ENCODE results near the gene DXO.
"Not testable (repeated sequence)": the region's sequence is repeated elsewhere in the genome, so short reads cannot be mapped to it uniquely, and the experiment has no call there.

Gene DXO

GRCh38 chr6:32002546-32003268 is 30.8 kb upstream of the DXO start:
- not testable (repeated sequence) for H3K36me3 Mint-ChIP-seq (ENCODE audit: low read depth); ATAC-seq; DNase-seq; H3K4me3 Mint-ChIP-seq; H3K4me1 Mint-ChIP-seq; H3K9me3 Mint-ChIP-seq; H3K27me3 Mint-ChIP-seq; H3K27ac Mint-ChIP-seq

- not testable (repeated sequence) for H3K4me3 Mint-ChIP-seq; H3K36me3 Mint-ChIP-seq (ENCODE audit: low read depth)
Measured at GRCh38 chr6:31996385-31996784, 24.4 kb upstream of the DXO start.

GRCh38 chr6:31994421-31994820 is 22.5 kb upstream of the DXO start:
- H3K9me3 Mint-ChIP-seq; DNase-seq; H3K27me3 Mint-ChIP-seq; ATAC-seq; H3K36me3 Mint-ChIP-seq (ENCODE audit: low read depth); H3K27ac Mint-ChIP-seq; H3K4me3 Mint-ChIP-seq; H3K4me1 Mint-ChIP-seq: not testable (repeated sequence)

More at GRCh38 chr6:31996385-31996784, 24.4 kb upstream of the DXO start:
- DNase-seq, H3K4me1 Mint-ChIP-seq, H3K27ac Mint-ChIP-seq, ATAC-seq, H3K9me3 Mint-ChIP-seq, H3K27me3 Mint-ChIP-seq: not testable (repeated sequence)

- not testable (repeated sequence) for ATAC-seq; H3K36me3 Mint-ChIP-seq (ENCODE audit: low read depth); H3K27ac Mint-ChIP-seq; H3K27me3 Mint-ChIP-seq; H3K9me3 Mint-ChIP-seq; H3K4me1 Mint-ChIP-seq; DNase-seq; H3K4me3 Mint-ChIP-seq
Measured at GRCh38 chr6:31989363-31989762, 17.4 kb upstream of the DXO start.

GRCh38 chr6:31981744-31982143 is 9.8 kb upstream of the DXO start, which contains the start of gene C4A:
Gene C4A (plus strand): TSS chr6:31982057. CDS start chr6:31982108, 51 bp downstream.
- H3K27me3 Mint-ChIP-seq; H3K4me1 Mint-ChIP-seq; DNase-seq; H3K27ac Mint-ChIP-seq; ATAC-seq; H3K9me3 Mint-ChIP-seq; H3K4me3 Mint-ChIP-seq; H3K36me3 Mint-ChIP-seq (ENCODE audit: low read depth): not testable (repeated sequence)

GRCh38 chr6:31980998-31981397 is 9.1 kb upstream of the DXO start:
- not testable (repeated sequence) for H3K4me1 Mint-ChIP-seq; DNase-seq; H3K4me3 Mint-ChIP-seq; H3K36me3 Mint-ChIP-seq (ENCODE audit: low read depth); H3K27ac Mint-ChIP-seq; H3K27me3 Mint-ChIP-seq; ATAC-seq; H3K9me3 Mint-ChIP-seq

GRCh38 chr6:31980195-31980876 is 8.4 kb upstream of the DXO start:
- ATAC-seq; H3K27ac Mint-ChIP-seq; H3K4me1 Mint-ChIP-seq; DNase-seq; H3K36me3 Mint-ChIP-seq (ENCODE audit: low read depth); H3K9me3 Mint-ChIP-seq; H3K27me3 Mint-ChIP-seq; H3K4me3 Mint-ChIP-seq: not testable (repeated sequence)

GRCh38 chr6:31979238-31979898 is 7.4 kb upstream of the DXO start:
- H3K27ac Mint-ChIP-seq: no peak overlapping the region
- DNase-seq: no peak
- no peaks in the 10 kb centered on the region for H3K9me3 Mint-ChIP-seq
- H3K4me1 Mint-ChIP-seq: peaks cover 3% of the 10 kb centered on the region
- H3K27me3 Mint-ChIP-seq: no peaks in the 10 kb centered on the region
- H3K4me3 Mint-ChIP-seq: no peak overlapping the region
- no peak for ATAC-seq
- peaks cover 6% of the 10 kb centered on the region for H3K36me3 Mint-ChIP-seq (ENCODE audit: low read depth)

GRCh38 chr6:31978831-31979230 is 6.9 kb upstream of the DXO start:
- ATAC-seq (no peak), DNase-seq (no peak)
- no peak overlapping the region for H3K27ac Mint-ChIP-seq
- no peaks in the 10 kb centered on the region for H3K9me3 Mint-ChIP-seq
- H3K36me3 Mint-ChIP-seq (ENCODE audit: low read depth): peaks cover 8% of the 10 kb centered on the region
- no peaks in the 10 kb centered on the region for H3K27me3 Mint-ChIP-seq
- H3K4me3 Mint-ChIP-seq: no peak overlapping the region
- H3K4me1 Mint-ChIP-seq: peaks cover 7% of the 10 kb centered on the region

- Mint-ChIP-seq H3K9me3 (no peaks in the 10 kb centered on the region), H3K36me3 (ENCODE audit: low read depth) (peaks cover 9% of the 10 kb centered on the region), H3K4me3 (no peak overlapping the region), H3K27ac (no peak overlapping the region), H3K27me3 (no peaks in the 10 kb centered on the region), H3K4me1 (peaks cover 17% of the 10 kb centered on the region)
- ATAC-seq: no peak
- DNase-seq: no peak
Measured at GRCh38 chr6:31977816-31978431, 6.0 kb upstream of the DXO start.

GRCh38 chr6:31976065-31976464 is 4.1 kb upstream of the DXO start:
- Mint-ChIP-seq H3K36me3 (ENCODE audit: low read depth) (peaks cover 13% of the 10 kb centered on the region), H3K4me1 (peaks cover 28% of the 10 kb centered on the region)
- not testable (repeated sequence) for H3K27me3 Mint-ChIP-seq, H3K4me3 Mint-ChIP-seq, H3K9me3 Mint-ChIP-seq, ATAC-seq, H3K27ac Mint-ChIP-seq, DNase-seq

GRCh38 chr6:31972709-31973350 is 892 bp upstream of the DXO start:
- H3K4me3 Mint-ChIP-seq: peak overlapping the region; percentile 87
- no peaks in the 10 kb centered on the region for H3K9me3 Mint-ChIP-seq
- peak overlapping the region; percentile 99 for H3K27ac Mint-ChIP-seq
- H3K4me1 Mint-ChIP-seq: peaks cover 46% of the 10 kb centered on the region
- H3K36me3 Mint-ChIP-seq (ENCODE audit: low read depth): peaks cover 27% of the 10 kb centered on the region
- peaks cover 4% of the 10 kb centered on the region for H3K27me3 Mint-ChIP-seq
- DNase-seq: no peak
- peak; percentile 6 for ATAC-seq

GRCh38 chr6:31971279-31971992 is 502 bp downstream of the DXO start:
- Mint-ChIP-seq H3K4me1 (peaks cover 46% of the 10 kb centered on the region), H3K36me3 (ENCODE audit: low read depth) (peaks cover 26% of the 10 kb centered on the region), H3K27me3 (peaks cover 4% of the 10 kb centered on the region), H3K4me3 (peak overlapping the region; percentile 87), H3K27ac (peak overlapping the region; percentile 99), H3K9me3 (no peaks in the 10 kb centered on the region)
- ATAC-seq: no peak
- DNase-seq: no peak

All from activated naive CD8-positive, alpha-beta T cell treated with anti-CD3 and anti-CD28 coated beads, Interleukin-2, amount 50 U/mL, for 24 hours (primary cell).